ENCODE results near the gene CBR4. TPM values are rescaled to one million over a fixed set of nuclear protein-coding genes. Genes with fewer than 3 reads are reported as not detected.

The CBR4 gene
- total and polyA plus RNA-seq, 2 donors (not counting 3 experiments of a cell fraction or from before 2014, with no cell fraction given) = 4.8 to 26.3 TPM

- no peaks in the 10 kb centered on the region for H3K9me1 ChIP-seq (replicated peaks; ENCODE audit: control insufficient read depth, extremely low read depth, insufficient read depth, low read length)
- DNase-seq (ENCODE audit: low read depth, low spot score) (no peak), FAIRE-seq (no peak)
- peaks cover 0 to 4% of the 10 kb centered on the region in 2 experiments for H3K36me3 ChIP-seq (ENCODE audit: control insufficient read depth in 2 of 2, extremely low read depth in 1 of 2, insufficient read depth in 2 of 2, low read length in 2 of 2)
- H3K27ac ChIP-seq (ENCODE audit: insufficient read depth, low read depth, low read length) = no peak overlapping the region
- no peak overlapping the region for H3K9ac ChIP-seq (replicated peaks; ENCODE audit: extremely low read depth, insufficient read depth, low read length)
- H3K4me1 ChIP-seq (ENCODE audit: control insufficient read depth, extremely low read depth, insufficient read depth, low read length) = no peaks in the 10 kb centered on the region
- H4K20me1 ChIP-seq (replicated peaks; ENCODE audit: control insufficient read depth, extremely low read depth, insufficient read depth, low read length) = no peaks in the 10 kb centered on the region
- BruUV-seq (replicated peaks) = no TSS peak
- ChIA-PET POLR2A (no interaction called here), CTCF (interaction anchor here (1.1 kb wide), 1 partner anchor 31 kb away, joined by 3 read pairs; the partner anchor contains the start of gene CBR4)
- no peak overlapping the region for H3K4me2 ChIP-seq (ENCODE audit: insufficient read depth, low read length)
- H3K4me3 ChIP-seq (replicated peaks in 1 of 3; ENCODE audit: insufficient read depth in 1 of 3, low read depth in 1 of 3, low read length in 3 of 3) = no peak overlapping the region
- no peaks in the 10 kb centered on the region for H3K79me2 ChIP-seq (ENCODE audit: control insufficient read depth, insufficient read depth, low read length)
- dilution Hi-C loops (cut with MboI; ENCODE audit: extremely low pct_ligation_motif_present, low sequenced_read_pairs) = no loop called here
- no peaks in the 10 kb centered on the region for H3K9me3 ChIP-seq (replicated peaks; ENCODE audit: control insufficient read depth, insufficient read depth, low read length)
- H3K27me3 ChIP-seq (ENCODE audit: control insufficient read depth in 2 of 2, insufficient read depth in 2 of 2, low read length in 2 of 2) = no peaks in the 10 kb centered on the region
- TF ChIP-seq MYC (IDR thresholded peaks at IDR 0.05; ENCODE audit: low read depth, low read length) = no peak
- no peak for TF ChIP-seq GATA2 (IDR thresholded peaks at IDR 0.05; ENCODE audit: insufficient read depth, insufficient read length, low read depth, low read length)
- TF ChIP-seq MAX (IDR thresholded peaks at IDR 0.05; ENCODE audit: insufficient read depth, insufficient read length) = no peak
- no peak for TF ChIP-seq POLR2AphosphoS5 (IDR thresholded peaks at IDR 0.05; ENCODE audit: insufficient read depth, low read depth, low read length)
- no peak for TF ChIP-seq JUN (IDR thresholded peaks at IDR 0.05; ENCODE audit: borderline replicate concordance, insufficient read depth, insufficient read length, low read depth)
- no peak for TF ChIP-seq EZH2 (IDR thresholded peaks at IDR 0.05; ENCODE audit: borderline replicate concordance, low read depth, low read length, severe bottlenecking)
- TF ChIP-seq FOS (IDR thresholded peaks at IDR 0.05; ENCODE audit: borderline replicate concordance, insufficient read depth, low read length) = no peak
- TF ChIP-seq CTCF (IDR thresholded peaks at IDR 0.05; ENCODE audit: extremely low read depth in 1 of 2, insufficient read depth in 1 of 2, low read depth in 1 of 2, low read length in 2 of 2) = no peak
- no peak for TF ChIP-seq POLR2A (IDR thresholded peaks at IDR 0.05; ENCODE audit: low read depth, low read length)
- intact Hi-C loops (cut with micrococcal nuclease) = no loop called here
- H2AFZ ChIP-seq (ENCODE audit: low read depth, low read length) = no peak overlapping the region
Observed at GRCh38 chr4:168979338-168979737, 30.7 kb downstream of the CBR4 start.
